Stimulated activated CD4-positive, alpha-beta T cell treated with anti-CD3 and anti-CD28 coated beads, Interleukin-12 subunit alpha, Interleukin-12 subunit beta, amount 100 ng/mL, for 4 hours (primary cell): Measurements from ENCODE around the gene VANGL1.

Experiments
- DNase-seq: peaks from one replicate; pipeline ENCODE4 v3.0.0-alpha.2; 2020

VANGL1 gene

GRCh38 chr1:115706587-115707425 is 65.0 kb downstream of the VANGL1 start:
- DNase-seq = no peak

GRCh38 chr1:115710859-115711624 is 69.3 kb downstream of the VANGL1 start:
- no peak for DNase-seq

- no peak for DNase-seq
Observed at GRCh38 chr1:115712911-115713609, 71.3 kb downstream of the VANGL1 start.

- no peak for DNase-seq
Observed at GRCh38 chr1:115713906-115714305, 72.1 kb downstream of the VANGL1 start.

DNA sequence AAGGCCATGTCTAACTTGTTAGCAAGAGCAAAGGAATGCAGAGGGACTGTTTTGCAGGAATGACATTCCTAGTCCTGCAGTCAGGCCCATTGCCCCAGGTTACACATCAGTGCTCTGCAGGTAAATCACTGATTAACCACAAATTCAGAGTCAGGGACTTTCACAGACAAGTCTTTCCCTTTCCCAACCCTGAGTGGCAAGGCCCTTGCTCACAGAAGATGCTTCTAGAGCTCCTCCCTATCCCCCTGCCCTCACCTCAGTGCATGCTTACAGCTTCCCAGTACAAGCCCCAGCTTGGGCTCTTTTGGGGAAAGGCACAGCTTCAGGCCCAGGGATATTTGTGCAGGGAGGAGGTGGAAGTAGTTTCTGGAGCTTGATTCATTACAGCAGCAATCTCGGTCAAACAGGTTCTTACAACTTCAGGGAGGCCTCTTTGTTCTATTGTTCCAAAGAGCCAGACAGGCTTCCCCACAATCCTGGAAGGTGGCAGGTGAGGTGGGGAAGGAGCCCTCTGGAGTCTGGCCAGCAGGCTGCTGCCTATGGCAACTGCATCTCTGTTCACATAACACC is 72.9 kb downstream of the VANGL1 start:
- DNase-seq = no peak

DNA sequence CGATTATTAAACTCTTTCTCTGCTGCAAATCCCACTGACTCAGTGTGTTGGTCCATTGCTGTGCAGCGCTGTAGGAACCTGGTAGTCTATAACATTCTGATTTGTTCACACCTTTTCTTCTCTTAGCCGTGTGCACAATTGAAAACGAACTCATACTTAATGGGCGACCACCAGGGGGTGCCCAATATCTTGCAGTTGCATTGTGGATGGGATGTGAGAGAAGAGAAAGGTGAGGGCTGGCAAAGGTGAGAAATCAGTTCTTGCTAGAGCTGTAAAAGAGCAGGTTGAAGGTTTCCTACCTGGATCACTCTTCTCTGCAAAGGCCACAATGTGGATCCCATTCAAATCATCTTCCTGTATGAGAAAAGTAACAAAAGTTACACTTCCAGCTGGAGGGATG is 75.8 kb downstream of the VANGL1 start:
- peak; percentile 10 for DNase-seq

DNA sequence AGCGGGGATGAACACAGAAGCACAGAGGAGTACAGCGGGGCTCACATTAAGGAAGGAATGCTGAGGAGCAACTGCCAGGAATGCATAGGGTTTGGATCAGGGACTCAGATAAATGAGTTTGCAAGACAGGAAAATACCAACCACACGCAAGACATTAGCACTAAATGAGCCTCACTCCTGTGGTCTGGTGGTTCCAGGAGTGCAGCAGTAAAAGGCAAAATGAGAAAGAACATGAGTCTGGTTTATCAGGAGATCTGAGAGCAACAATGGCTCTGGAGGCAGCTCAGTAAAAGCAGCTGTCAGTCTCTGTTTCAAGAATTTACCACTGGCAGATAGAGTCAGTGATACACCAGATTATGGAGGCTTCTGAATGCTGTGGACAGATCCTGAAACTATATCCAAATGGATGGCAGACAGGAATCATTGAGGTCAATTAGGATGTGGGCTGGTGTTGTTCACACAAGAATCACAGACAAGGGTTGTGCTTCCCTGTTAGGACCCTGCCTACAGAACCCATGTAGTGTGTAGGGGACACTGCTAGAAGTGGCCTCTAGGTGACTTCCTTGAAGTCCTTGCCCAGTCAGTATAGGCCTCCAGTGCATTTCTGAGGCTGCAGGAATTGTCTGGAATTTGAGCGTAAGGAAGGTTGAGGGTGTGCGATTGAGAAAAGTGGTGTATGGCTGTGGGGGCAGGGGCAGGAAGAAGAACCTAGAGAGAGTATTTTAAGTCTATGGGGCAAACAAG is 76.4 kb downstream of the VANGL1 start:
- DNase-seq = no peak

DNA sequence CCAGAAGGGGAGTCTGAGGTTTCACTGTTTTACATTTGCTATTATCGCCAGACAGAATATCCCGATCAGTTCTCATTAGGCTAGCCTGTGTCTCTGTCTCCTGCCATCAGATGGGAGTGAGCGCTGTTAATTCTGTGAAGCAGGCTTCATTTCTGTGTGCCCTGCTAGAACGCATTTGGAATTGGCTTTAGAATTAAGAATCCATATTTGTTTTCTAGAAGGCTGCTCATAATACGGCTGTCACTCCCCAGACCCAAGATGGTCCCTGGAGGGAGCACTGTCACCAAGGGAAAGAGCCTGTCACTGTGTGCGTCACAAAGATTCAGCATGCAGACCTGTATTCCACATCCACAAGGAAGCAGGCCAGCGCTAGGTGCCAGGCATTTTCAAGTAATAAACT is 77.5 kb downstream of the VANGL1 start:
- no peak for DNase-seq

DNA sequence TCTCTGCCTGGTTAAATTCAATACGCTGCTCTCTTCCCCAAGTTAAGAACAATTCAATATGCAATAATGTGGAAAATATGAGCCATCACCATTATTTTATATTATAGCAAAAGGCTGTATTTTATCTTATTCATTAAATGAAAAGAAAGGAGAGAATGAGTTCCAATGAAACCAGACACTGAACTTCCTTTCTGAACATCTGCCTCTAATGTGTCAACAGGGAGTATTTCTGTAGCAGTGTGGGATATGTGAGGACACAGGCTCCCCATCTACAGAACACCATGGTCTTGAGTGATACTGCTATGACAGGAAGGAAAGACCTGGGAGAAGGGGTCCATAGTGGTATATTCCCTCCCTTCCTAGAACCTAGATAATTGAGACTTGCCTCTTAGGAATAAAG is 80.5 kb downstream of the VANGL1 start:
- no peak for DNase-seq

DNA sequence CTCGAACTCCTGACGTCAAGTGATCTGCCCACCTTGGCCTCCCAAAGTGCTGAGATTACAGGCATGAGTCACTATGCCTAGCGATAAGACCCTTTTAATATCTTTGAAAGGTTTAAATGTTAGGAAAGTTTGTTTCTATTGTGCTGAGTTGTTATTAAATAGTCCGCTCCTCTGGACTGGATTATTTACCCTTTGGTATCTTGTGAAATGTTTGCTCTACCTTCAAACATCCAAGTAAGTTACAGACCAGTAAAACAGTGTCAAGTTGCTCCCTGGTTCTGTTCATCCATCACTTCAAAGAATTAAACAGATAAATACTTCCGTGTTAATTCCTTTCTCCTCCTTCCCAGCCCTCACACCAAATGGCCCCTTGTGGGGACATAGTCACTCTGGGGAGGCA is 82.0 kb downstream of the VANGL1 start:
- DNase-seq = no peak

DNA sequence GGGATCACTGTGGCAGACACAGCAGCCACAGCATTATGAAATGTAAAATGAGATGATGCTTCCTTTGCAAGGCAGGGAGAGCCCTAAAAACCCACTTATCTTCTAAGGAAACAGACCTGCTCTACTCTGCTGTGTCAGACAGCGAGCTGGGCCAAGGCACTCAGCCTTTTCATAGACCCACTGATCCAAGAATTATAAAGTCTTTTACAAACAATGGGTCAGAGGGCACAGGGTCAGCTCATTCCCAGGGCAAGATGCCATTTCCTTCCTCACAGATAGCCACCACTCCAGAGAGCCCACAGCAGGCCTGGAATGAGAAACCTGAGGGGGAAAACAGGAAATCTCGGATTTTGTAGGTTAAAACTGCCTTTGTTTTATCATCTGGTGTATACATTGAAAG is 83.8 kb downstream of the VANGL1 start:
- no peak for DNase-seq

DNA sequence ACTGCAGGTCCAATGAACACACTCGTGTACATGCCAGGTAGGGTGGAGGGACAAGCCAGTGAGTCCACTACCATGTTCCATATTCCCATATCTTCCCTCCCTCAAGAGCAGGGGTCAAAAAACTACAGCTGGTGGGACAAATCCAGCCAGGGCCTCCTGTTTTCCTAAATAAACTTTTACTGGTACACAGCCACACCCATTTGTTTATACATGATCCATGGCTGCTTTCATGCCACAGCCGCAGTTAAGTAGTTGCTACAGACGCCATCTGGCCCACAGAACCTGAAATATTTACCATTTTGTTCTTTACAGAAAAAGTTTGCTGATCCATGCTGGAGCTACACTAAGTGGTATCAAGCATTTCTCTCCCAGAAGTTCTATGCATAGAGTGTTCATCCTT is 84.4 kb downstream of the VANGL1 start:
- no peak for DNase-seq

DNA sequence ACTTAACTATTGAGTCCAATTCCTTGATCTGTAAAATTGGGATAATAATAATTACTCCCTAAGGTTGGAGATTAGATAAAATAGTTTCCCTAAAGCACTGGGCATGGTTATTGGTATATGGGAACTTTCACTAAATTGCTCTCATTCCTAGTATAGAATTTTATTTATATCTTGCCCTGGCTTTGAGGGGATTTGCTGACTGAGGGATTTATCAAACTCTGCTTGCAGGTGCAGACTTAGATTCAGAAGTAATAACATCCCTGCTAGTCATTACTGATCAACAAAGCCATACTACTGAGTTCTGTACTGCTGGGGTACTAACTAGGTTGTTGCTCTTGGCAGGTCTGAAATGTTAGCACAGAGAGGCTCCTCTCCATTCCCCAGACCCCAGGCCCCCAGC is 84.8 kb downstream of the VANGL1 start:
- no peak for DNase-seq

- DNase-seq = no peak
Observed at GRCh38 chr1:115727706-115728249, 86.0 kb downstream of the VANGL1 start.

- DNase-seq = no peak
Observed at GRCh38 chr1:115728341-115728740, 86.6 kb downstream of the VANGL1 start.

GRCh38 chr1:115729756-115730155 is 88.0 kb downstream of the VANGL1 start:
- no peak for DNase-seq

DNA sequence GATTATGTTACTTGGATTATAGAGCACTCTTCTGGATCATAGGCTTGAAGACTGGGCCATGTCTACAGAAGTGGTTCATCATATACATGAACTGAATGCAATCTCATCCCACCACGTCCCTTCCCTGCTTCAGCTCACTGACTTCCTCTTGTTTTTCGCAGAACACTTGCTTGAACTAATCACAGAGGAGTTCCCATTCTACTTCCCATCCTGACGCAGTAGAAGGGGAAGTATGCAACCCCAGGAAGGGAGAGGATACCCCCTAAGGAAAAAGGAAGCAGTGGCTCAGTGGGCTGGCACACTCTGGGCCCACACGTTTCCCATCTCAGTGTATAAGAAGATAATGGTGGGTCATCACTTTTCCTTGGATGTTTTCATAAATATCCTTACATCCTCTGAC is 90.5 kb downstream of the VANGL1 start:
- DNase-seq = no peak

DNA sequence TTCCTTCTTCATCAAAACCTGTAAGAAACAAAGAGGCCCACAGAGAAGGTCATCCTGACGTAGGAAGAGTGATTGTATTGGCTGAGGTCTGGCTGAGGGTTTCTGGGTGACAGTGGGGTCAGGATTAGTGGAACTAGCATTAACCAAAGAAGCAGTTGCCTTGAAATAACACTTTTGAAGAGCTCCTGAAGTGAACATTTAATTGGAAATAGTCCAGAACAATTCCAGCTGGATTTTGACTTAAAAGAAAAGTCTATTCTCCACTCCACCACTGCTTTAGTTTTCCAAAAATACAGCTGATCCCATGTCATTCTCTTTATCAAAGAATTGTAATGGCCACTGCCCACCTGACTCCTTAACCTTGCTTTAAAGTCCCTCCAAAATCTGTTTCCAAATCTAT is 99.0 kb downstream of the VANGL1 start:
- no peak for DNase-seq

DNA sequence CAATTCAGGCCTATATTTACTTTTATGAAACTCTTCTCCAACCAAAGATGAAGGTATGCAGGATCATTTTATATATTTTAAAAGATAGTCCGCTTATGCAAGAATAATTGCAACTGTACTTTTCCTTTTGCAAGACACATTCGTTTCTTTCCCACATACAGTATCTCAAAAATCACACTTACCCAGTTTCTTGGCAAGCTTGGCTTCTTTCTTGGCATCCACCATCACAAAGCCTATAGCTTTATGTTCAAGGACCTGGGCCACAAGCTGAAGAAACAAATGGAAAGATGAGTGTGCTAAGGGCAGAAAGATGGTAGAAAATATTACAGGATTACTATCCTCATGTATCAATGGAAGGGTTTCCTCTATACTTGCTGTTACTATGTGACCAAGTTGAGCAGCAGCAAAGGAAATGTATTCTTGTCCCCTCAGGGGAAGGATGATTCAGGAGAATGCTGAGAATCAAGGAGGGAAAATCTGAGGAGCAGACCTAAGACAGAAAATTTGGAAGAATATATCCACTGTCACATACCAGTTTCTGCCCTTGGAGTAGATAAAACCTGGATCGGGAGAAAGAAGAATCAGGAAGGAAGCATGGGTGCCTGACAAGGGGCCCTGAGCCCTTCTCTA is 103.0 kb downstream of the VANGL1 start:
- no peak for DNase-seq

GRCh38 chr1:115746021-115746690 is 104.4 kb downstream of the VANGL1 start:
- DNase-seq = no peak
